ENCODE data around the gene KAT5. TPM values are rescaled to one million over a fixed set of nuclear protein-coding genes. Genes with fewer than 3 reads are reported as not detected.

KAT5 gene
- total RNA-seq, 1 donor from 2014 or later, result 31.4 TPM

DNA sequence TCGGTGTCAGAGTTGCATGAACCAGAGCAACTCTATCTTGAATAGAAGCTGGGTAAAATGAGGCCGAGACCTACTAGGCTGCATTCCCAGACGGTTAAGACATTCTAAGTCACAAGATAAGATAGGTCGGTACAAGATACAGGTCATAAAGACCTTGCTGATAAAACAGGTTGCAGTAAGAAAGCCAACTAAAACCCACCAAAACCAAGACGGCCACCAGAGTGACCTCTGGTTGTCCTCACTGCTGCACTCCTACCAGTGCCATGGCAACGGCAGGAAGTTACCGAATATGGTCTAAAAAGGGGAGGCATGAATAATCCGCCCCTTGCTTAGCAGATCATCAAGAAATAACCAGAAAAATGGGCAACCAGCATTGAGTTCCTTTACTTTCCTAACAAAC lies 2.4 kb upstream of the KAT5 start:
- Histone ChIP-seq H4K20me1 (ENCODE audit: insufficient read depth, low read length) (peaks cover 11% of the 10 kb centered on the region), H3K4me2 (ENCODE audit: low read length) (no peak overlapping the region), H3K9ac (ENCODE audit: low read length) (no peak overlapping the region), H3K9me3 (ENCODE audit: insufficient read depth, low read depth, low read length) (no peaks in the 10 kb centered on the region), H2AFZ (ENCODE audit: low read depth, low read length) (no peak overlapping the region), H3K4me1 (ENCODE audit: insufficient read depth, low read length) (peaks cover 10% of the 10 kb centered on the region), H3K36me3 (ENCODE audit: insufficient read depth, low read length) (peaks cover 10% of the 10 kb centered on the region), H3K27me3 (ENCODE audit: insufficient read depth, low read length) (no peaks in the 10 kb centered on the region), H3K4me3 (ENCODE audit: insufficient read depth, low read depth, low read length) (no peak overlapping the region), H3K79me2 (ENCODE audit: insufficient read depth, low read length) (peaks cover 16% of the 10 kb centered on the region), H3K27ac (ENCODE audit: low read depth, low read length) (no peak overlapping the region)
- Mint-ChIP-seq H3K4me3 (ENCODE audit: unreplicated experiment) (no peak overlapping the region), H3K9me3 (ENCODE audit: unreplicated experiment) (no peaks in the 10 kb centered on the region), H3K4me1 (ENCODE audit: low read depth, unreplicated experiment) (peaks cover 5% of the 10 kb centered on the region), H3K27me3 (ENCODE audit: low read depth, unreplicated experiment) (peaks cover 4% of the 10 kb centered on the region), H3K27ac (ENCODE audit: unreplicated experiment) (peak overlapping the region; percentile 27), H3K36me3 (ENCODE audit: low read depth, unreplicated experiment) (peaks cover 7% of the 10 kb centered on the region)
- FAIRE-seq (no peak), DNase-seq (ENCODE audit: low read depth) (peak; percentile 45)
- TF ChIP-seq EZH2 (IDR thresholded peaks at IDR 0.05; ENCODE audit: insufficient read depth, low read length), result no peak
- TF ChIP-seq, protein P1, sequence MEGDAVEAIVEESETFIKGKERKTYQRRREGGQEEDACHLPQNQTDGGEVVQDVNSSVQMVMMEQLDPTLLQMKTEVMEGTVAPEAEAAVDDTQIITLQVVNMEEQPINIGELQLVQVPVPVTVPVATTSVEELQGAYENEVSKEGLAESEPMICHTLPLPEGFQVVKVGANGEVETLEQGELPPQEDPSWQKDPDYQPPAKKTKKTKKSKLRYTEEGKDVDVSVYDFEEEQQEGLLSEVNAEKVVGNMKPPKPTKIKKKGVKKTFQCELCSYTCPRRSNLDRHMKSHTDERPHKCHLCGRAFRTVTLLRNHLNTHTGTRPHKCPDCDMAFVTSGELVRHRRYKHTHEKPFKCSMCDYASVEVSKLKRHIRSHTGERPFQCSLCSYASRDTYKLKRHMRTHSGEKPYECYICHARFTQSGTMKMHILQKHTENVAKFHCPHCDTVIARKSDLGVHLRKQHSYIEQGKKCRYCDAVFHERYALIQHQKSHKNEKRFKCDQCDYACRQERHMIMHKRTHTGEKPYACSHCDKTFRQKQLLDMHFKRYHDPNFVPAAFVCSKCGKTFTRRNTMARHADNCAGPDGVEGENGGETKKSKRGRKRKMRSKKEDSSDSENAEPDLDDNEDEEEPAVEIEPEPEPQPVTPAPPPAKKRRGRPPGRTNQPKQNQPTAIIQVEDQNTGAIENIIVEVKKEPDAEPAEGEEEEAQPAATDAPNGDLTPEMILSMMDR (IDR thresholded peaks at IDR 0.05; ENCODE audit: insufficient read depth, low read depth, low read length), result no peak

DNA sequence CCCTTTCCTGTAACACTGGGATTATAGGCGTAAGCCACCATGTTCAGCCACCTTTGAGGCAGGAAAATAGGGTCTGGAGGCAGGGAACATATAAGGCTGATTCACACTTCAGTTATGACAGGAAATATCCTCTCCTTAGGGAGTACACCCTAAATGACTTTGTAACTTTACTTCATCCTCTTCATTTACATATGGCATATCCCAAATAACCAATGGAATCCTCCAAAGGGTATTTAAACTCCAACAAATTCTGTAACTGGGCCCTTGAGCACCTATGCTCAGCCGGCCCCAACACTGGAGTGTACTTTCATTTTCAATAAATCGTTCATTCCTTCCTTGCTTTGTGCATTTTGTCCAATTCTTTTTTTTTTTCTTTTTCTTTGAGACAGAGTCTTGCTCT lies 1.6 kb upstream of the KAT5 start:
- no peak overlapping the region for H2AFZ ChIP-seq (ENCODE audit: low read depth, low read length)

DNA sequence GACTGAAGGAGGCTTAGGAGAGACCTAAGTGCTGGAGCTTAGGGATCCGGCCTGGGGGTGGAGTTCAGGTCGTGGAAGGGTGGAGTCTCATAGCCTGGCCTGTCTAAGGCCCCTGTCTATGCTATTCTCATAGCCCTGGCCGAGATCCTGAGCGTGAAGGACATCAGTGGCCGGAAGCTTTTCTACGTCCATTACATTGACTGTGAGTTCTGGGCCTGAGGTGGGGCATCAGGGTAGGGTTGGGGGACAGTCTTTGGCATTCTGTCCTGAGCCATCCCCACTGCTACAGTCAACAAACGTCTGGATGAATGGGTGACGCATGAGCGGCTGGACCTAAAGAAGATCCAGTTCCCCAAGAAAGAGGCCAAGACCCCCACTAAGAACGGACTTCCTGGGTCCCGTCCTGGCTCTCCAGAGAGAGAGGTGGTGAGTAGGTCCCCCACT lies 603 bp downstream of the KAT5 start:
- Mint-ChIP-seq H3K4me1 (ENCODE audit: low read depth, unreplicated experiment) (peaks cover 5% of the 10 kb centered on the region), H3K9me3 (ENCODE audit: unreplicated experiment) (no peaks in the 10 kb centered on the region), H3K27ac (ENCODE audit: unreplicated experiment) (peak overlapping the region; percentile 96), H3K4me3 (ENCODE audit: unreplicated experiment) (peak overlapping the region; percentile 85), H3K36me3 (ENCODE audit: low read depth, unreplicated experiment) (peaks cover 23% of the 10 kb centered on the region), H3K27me3 (ENCODE audit: low read depth, unreplicated experiment) (no peaks in the 10 kb centered on the region)
- H3K4me2 ChIP-seq (ENCODE audit: low read length), result peak overlapping the region; percentile 96
- H3K4me3 ChIP-seq (ENCODE audit: insufficient read depth, low read depth, low read length), result peak overlapping the region; percentile 75
- H2AFZ ChIP-seq (ENCODE audit: low read depth, low read length), result peak overlapping the region; percentile 99
- H4K20me1 ChIP-seq (ENCODE audit: insufficient read depth, low read length), result peaks cover 30% of the 10 kb centered on the region
- peaks cover 38% of the 10 kb centered on the region for H3K79me2 ChIP-seq (ENCODE audit: insufficient read depth, low read length)
- H3K36me3 ChIP-seq (ENCODE audit: insufficient read depth, low read length), result peaks cover 30% of the 10 kb centered on the region
- H3K27me3 ChIP-seq (ENCODE audit: insufficient read depth, low read length), result no peaks in the 10 kb centered on the region
- H3K9me3 ChIP-seq (ENCODE audit: insufficient read depth, low read depth, low read length), result no peaks in the 10 kb centered on the region
- no peak for FAIRE-seq
- H3K9ac ChIP-seq (ENCODE audit: low read length), result peak overlapping the region; percentile 97
- peak overlapping the region; percentile 99 for H3K27ac ChIP-seq (ENCODE audit: low read depth, low read length)
- DNase-seq (ENCODE audit: low read depth), result no peak
- peaks cover 10% of the 10 kb centered on the region for H3K4me1 ChIP-seq (ENCODE audit: insufficient read depth, low read length)
- no peak for TF ChIP-seq EZH2 (IDR thresholded peaks at IDR 0.05; ENCODE audit: insufficient read depth, low read length)
- TF ChIP-seq, protein P1 (IDR thresholded peaks at IDR 0.05; ENCODE audit: insufficient read depth, low read depth, low read length), result no peak

More for the DNA sequence above, 1.6 kb upstream of the KAT5 start:
- no peak for DNase-seq (ENCODE audit: low read depth)
- Histone ChIP-seq H3K36me3 (ENCODE audit: insufficient read depth, low read length) (peaks cover 16% of the 10 kb centered on the region), H3K4me3 (ENCODE audit: insufficient read depth, low read depth, low read length) (no peak overlapping the region), H3K27me3 (ENCODE audit: insufficient read depth, low read length) (no peaks in the 10 kb centered on the region), H4K20me1 (ENCODE audit: insufficient read depth, low read length) (peaks cover 15% of the 10 kb centered on the region), H3K4me1 (ENCODE audit: insufficient read depth, low read length) (peaks cover 10% of the 10 kb centered on the region), H3K27ac (ENCODE audit: low read depth, low read length) (no peak overlapping the region), H3K9me3 (ENCODE audit: insufficient read depth, low read depth, low read length) (no peaks in the 10 kb centered on the region), H3K9ac (ENCODE audit: low read length) (no peak overlapping the region), H3K4me2 (ENCODE audit: low read length) (peak overlapping the region; percentile 9), H3K79me2 (ENCODE audit: insufficient read depth, low read length) (peaks cover 23% of the 10 kb centered on the region)
- no peak for TF ChIP-seq EZH2 (IDR thresholded peaks at IDR 0.05; ENCODE audit: insufficient read depth, low read length)
- TF ChIP-seq, protein P1 (IDR thresholded peaks at IDR 0.05; ENCODE audit: insufficient read depth, low read depth, low read length), result no peak
- no peak for FAIRE-seq
- peaks cover 13% of the 10 kb centered on the region for H3K36me3 Mint-ChIP-seq (ENCODE audit: low read depth, unreplicated experiment)
- H3K9me3 Mint-ChIP-seq (ENCODE audit: unreplicated experiment), result no peaks in the 10 kb centered on the region
- H3K4me3 Mint-ChIP-seq (ENCODE audit: unreplicated experiment), result peak overlapping the region; percentile 40
- peaks cover 4% of the 10 kb centered on the region for H3K27me3 Mint-ChIP-seq (ENCODE audit: low read depth, unreplicated experiment)
- H3K4me1 Mint-ChIP-seq (ENCODE audit: low read depth, unreplicated experiment), result peaks cover 5% of the 10 kb centered on the region
- no peak overlapping the region for H3K27ac Mint-ChIP-seq (ENCODE audit: unreplicated experiment)

Measured in astrocyte (in vitro differentiated cells and primary cell).